Parathyroid adenoma (tissue), 2 donors: ENCODE measurements around the gene MEX3C.

ENCODE experiments used
- H2AFZ ChIP-seq: fragments of 300-600 bp; sonication (generic); one replicate; pipeline ENCODE4 v1.7.0; 2017; ENCODE audit warnings: antibody characterized with exemption, mild to moderate bottlenecking
- H3K27ac ChIP-seq: fragments of 300-600 bp; sonication (generic); one replicate; pipeline ENCODE4 v1.7.0; 2017
- H3K27me3 ChIP-seq: fragments of 300-600 bp; sonication (generic); one replicate; pipeline ENCODE4 v1.7.0; 2017; ENCODE audit warnings: low read length; ENCODE audit not compliant: control insufficient read depth, insufficient read depth
- H3K36me3 ChIP-seq: fragments of 300-600 bp; sonication (generic); one replicate; pipeline ENCODE4 v1.7.0; 2017; ENCODE audit warnings: low read length; ENCODE audit not compliant: control insufficient read depth, insufficient read depth
- H3K4me1 ChIP-seq: fragments of 300-600 bp; sonication (generic); one replicate; pipeline ENCODE4 v1.7.0; 2017; ENCODE audit warnings: control low read depth
- H3K4me2 ChIP-seq: fragments of 300-600 bp; sonication (generic); one replicate; pipeline ENCODE4 v1.7.0; 2017; ENCODE audit warnings: low read length
- H3K4me3 ChIP-seq: fragments of 300-600 bp; sonication (generic); one replicate; pipeline ENCODE4 v1.7.0; 2017; ENCODE audit warnings: low read depth, low read length
- H3K79me2 ChIP-seq: fragments of 300-600 bp; sonication (generic); one replicate; pipeline ENCODE4 v1.7.0; 2017; ENCODE audit warnings: control low read depth
- H3K9ac ChIP-seq: fragments of 300-600 bp; sonication (generic); one replicate; pipeline ENCODE4 v1.7.0; 2017; ENCODE audit warnings: mild to moderate bottlenecking
- H3K9me3 ChIP-seq: fragments of 300-600 bp; sonication (generic); one replicate; pipeline ENCODE4 v1.7.0; 2017; ENCODE audit warnings: low read length; ENCODE audit not compliant: control insufficient read depth
- TF ChIP-seq, protein P1 (sequence below): fragments of 300-600 bp; sonication (generic); IDR thresholded peaks from one replicate; pipeline ENCODE4 v1.7.0; 2017; ENCODE audit warnings: antibody characterized with exemption, mild to moderate bottlenecking
- donor health status: primary hyperparathyroidism.

MEX3C gene

DNA sequence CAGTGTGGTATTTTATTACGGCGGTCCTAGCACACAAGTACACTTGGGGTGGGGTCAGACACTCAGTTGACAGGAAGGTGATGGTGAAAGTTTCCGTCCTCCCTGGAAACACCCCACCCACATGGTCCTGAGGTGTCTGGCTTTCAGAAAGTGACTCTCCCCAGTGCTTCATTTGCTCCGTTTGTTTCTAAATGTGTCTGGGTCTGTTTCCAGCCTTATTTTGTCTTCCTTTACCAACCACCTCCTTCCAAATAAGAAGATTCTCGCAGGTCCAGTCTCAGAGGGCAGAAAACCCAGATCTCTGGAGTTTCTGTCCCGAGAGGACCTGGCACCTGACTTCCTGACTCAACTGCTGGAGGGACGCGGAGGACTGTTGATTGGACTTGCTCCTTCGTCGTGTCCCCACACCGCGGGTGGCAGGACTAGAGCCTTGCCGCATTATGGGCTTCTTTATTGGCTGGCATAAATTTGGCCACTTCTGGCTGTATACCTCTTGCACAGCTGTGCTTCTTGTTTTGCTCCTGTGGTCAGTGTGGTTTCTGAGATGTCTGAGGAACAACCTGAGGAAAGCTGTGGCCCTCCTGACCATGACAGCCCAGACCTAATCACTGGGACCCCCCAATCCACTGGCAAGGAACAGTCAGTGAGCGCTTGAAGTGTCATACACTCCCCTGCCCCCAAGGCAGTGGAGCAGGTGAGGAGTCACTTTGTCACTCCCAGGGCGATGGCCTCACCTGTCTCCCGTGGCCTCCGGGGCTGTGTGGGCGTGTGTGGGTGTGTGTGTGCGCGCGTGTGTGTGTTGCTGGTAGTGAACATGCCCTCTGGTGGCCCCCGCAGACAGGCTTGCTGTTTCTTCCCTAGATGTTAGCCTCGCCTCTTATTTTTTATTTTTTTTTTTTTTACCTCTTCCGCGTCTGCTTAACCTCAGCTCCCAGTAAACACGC, 45.6 kb downstream of the MEX3C start:
- TF ChIP-seq, protein P1, sequence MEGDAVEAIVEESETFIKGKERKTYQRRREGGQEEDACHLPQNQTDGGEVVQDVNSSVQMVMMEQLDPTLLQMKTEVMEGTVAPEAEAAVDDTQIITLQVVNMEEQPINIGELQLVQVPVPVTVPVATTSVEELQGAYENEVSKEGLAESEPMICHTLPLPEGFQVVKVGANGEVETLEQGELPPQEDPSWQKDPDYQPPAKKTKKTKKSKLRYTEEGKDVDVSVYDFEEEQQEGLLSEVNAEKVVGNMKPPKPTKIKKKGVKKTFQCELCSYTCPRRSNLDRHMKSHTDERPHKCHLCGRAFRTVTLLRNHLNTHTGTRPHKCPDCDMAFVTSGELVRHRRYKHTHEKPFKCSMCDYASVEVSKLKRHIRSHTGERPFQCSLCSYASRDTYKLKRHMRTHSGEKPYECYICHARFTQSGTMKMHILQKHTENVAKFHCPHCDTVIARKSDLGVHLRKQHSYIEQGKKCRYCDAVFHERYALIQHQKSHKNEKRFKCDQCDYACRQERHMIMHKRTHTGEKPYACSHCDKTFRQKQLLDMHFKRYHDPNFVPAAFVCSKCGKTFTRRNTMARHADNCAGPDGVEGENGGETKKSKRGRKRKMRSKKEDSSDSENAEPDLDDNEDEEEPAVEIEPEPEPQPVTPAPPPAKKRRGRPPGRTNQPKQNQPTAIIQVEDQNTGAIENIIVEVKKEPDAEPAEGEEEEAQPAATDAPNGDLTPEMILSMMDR: no peak
- H3K4me2 ChIP-seq: no peak overlapping the region
- no peak overlapping the region for H3K9ac ChIP-seq
- no peaks in the 10 kb centered on the region for H3K27me3 ChIP-seq
- no peak overlapping the region for H3K27ac ChIP-seq
- no peaks in the 10 kb centered on the region for H3K4me1 ChIP-seq
- H2AFZ ChIP-seq: no peak overlapping the region
- no peaks in the 10 kb centered on the region for H3K79me2 ChIP-seq
- H3K9me3 ChIP-seq: no peaks in the 10 kb centered on the region
- no peak overlapping the region for H3K4me3 ChIP-seq
- H3K36me3 ChIP-seq: no peaks in the 10 kb centered on the region

GRCh38 chr18:51151185-51151567, 46.3 kb downstream of the MEX3C start:
- H3K9ac ChIP-seq: no peak overlapping the region
- H3K79me2 ChIP-seq: no peaks in the 10 kb centered on the region
- H3K9me3 ChIP-seq: no peaks in the 10 kb centered on the region
- H3K4me2 ChIP-seq: no peak overlapping the region
- no peak overlapping the region for H2AFZ ChIP-seq
- no peak overlapping the region for H3K27ac ChIP-seq
- TF ChIP-seq, protein P1: no peak
- H3K27me3 ChIP-seq: no peaks in the 10 kb centered on the region
- H3K4me1 ChIP-seq: no peaks in the 10 kb centered on the region
- H3K4me3 ChIP-seq: no peak overlapping the region
- H3K36me3 ChIP-seq: no peaks in the 10 kb centered on the region

- no peak overlapping the region for H3K4me3 ChIP-seq
- H3K27me3 ChIP-seq: no peaks in the 10 kb centered on the region
- no peaks in the 10 kb centered on the region for H3K79me2 ChIP-seq
- TF ChIP-seq, protein P1: no peak
- H3K27ac ChIP-seq: no peak overlapping the region
- H3K4me2 ChIP-seq: no peak overlapping the region
- H3K4me1 ChIP-seq: no peaks in the 10 kb centered on the region
- no peaks in the 10 kb centered on the region for H3K9me3 ChIP-seq
- H3K36me3 ChIP-seq: no peaks in the 10 kb centered on the region
- no peak overlapping the region for H3K9ac ChIP-seq
- no peak overlapping the region for H2AFZ ChIP-seq
Observed at GRCh38 chr18:51150113-51150700, 47.3 kb downstream of the MEX3C start.

- Histone ChIP-seq H3K9ac (no peak overlapping the region), H3K36me3 (no peaks in the 10 kb centered on the region)
- TF ChIP-seq, protein P1: no peak
Observed at GRCh38 chr18:51149670-51150069, 47.8 kb downstream of the MEX3C start.

More at GRCh38 chr18:51149670-51150069, 47.8 kb downstream of the MEX3C start:
- no peak overlapping the region for H3K4me2 ChIP-seq
- H2AFZ ChIP-seq: no peak overlapping the region
- H3K9me3 ChIP-seq: no peaks in the 10 kb centered on the region
- no peaks in the 10 kb centered on the region for H3K27me3 ChIP-seq
- H3K27ac ChIP-seq: no peak overlapping the region
- no peaks in the 10 kb centered on the region for H3K79me2 ChIP-seq
- H3K4me1 ChIP-seq: no peaks in the 10 kb centered on the region
- no peak overlapping the region for H3K4me3 ChIP-seq
